HG03045 (cell line): Measurements from ENCODE around the gene PIK3R4.

Source experiments
- ATAC-seq: cut with Tn5 transposase; IDR thresholded peaks from one replicate; pipeline ENCODE4 v1.9.1; 2021; ENCODE audit warnings: mild to moderate bottlenecking, moderate library complexity; ENCODE audit not compliant: unreplicated experiment

The PIK3R4 gene

DNA sequence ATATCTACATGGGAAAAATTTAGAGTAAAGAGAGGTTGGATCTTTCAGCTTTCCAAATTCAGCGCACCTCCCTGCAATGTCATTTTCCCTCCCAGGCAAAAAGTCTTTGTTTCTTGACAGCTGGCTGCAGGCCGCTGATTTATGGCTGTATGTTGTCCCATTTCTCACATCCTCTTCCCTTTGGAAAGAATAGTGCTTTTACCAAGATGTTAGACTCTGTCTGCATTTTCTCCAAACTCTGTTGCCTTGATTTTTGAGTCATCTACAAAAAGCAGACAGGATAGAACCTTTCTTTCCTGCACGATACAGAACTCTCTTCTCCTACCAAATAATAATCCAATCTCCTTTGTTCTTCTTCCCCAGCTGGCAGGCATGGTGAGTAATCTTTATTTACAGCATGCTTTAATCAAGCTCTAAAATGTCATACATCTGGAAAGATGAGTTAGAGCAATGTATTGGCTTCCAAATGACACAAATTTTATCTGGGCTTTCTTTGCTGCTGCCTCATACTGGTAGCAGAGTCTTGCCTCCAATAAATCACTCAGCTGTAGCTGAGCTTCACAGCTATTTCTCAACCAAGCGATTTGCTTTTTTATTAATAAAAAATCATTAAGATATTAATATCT is 101.9 kb downstream of the PIK3R4 start:
- no peak for ATAC-seq

- no peak for ATAC-seq
Measured at GRCh38 chr3:130640027-130640426, 106.6 kb downstream of the PIK3R4 start.

GRCh38 chr3:130636480-130637234 is 110.0 kb downstream of the PIK3R4 start:
- no peak for ATAC-seq

DNA sequence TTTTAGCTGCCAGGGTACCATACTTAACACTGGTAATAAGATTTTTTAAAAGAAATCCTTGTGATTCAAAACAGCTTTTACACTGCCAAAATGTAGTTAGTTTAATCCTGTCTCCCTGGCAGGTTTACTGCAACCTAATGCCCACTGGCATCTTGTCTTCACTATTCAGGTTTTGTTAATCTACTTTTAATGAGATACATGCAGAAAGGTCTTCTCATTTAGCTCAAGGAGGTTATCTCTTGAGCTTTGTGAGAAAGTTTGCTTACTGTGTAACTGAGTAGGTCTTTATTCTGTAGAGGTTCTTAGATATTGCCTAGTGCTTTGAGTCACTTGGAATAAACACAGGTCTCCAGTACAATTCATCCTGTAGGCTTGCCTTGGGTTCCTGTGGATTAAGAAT is 110.7 kb downstream of the PIK3R4 start:
- ATAC-seq, result no peak

DNA sequence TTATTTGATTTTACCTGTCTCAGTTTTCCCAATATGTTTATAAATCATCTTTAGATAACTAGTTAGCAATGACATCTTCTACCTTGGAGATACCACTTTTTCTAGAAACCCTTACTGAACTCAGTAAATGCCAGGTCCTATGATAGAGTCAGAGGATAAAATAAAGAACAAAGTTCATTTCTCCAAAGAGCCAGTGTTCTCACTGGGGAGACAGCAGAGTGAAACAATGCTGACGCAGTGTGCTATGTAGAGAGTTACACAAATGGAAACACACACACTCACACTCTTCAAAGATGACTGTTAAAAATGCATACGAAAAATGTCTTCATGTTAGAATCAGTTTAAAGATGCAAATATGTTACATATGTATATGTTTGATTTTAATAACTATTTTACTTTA is 111.3 kb downstream of the PIK3R4 start:
- ATAC-seq, result no peak
